Endothelial cell of umbilical vein (primary cell): Measurements from ENCODE around the gene ADAM19.

Experiments used
- CTCF ChIP-seq, 2 donors: IDR thresholded peaks; 1 replicate in 1 of 2; 2 replicates in 1 of 2; pipeline ENCODE4 v1.5.1; 2011; ENCODE audit warnings: low read length in 2 of 2, mild to moderate bottlenecking in 2 of 2, moderate library complexity in 2 of 2, control low read depth in 1 of 2, inconsistent platforms in 1 of 2, low read depth in 1 of 2; ENCODE audit not compliant: insufficient read depth in 1 of 2; ENCODE audit errors: extremely low read depth in 1 of 2
- EZH2 ChIP-seq: IDR thresholded peaks from 2 replicates; pipeline ENCODE4 v1.6.1; 2012; ENCODE audit warnings: borderline replicate concordance, low read depth, mild to moderate bottlenecking, moderate library complexity, low read length, inconsistent platforms; ENCODE audit not compliant: severe bottlenecking
- FOS ChIP-seq: IDR thresholded peaks from 2 replicates; pipeline ENCODE4 v1.6.1; 2011; ENCODE audit warnings: mild to moderate bottlenecking, low read length, moderate library complexity, borderline replicate concordance; ENCODE audit not compliant: insufficient read depth
- POLR2A ChIP-seq: IDR thresholded peaks from 2 replicates; pipeline ENCODE4 v1.6.1; 2012; ENCODE audit warnings: low read depth, mild to moderate bottlenecking, control low read depth, low read length
- POLR2AphosphoS5 ChIP-seq: IDR thresholded peaks from 2 replicates; pipeline ENCODE4 v1.6.1; 2012; ENCODE audit warnings: low read depth, mild to moderate bottlenecking, control low read depth, low read length, moderate library complexity; ENCODE audit not compliant: insufficient read depth

GRCh38 chr5:157463081-157463480, 112.5 kb downstream of the ADAM19 start:
- TF ChIP-seq POLR2A = no peak
- no peak for TF ChIP-seq EZH2
- TF ChIP-seq POLR2AphosphoS5 = no peak
- no peak for TF ChIP-seq CTCF (IDR thresholded peaks at IDR 0.05; ENCODE audit: extremely low read depth in 1 of 2, insufficient read depth in 1 of 2, low read depth in 1 of 2, low read length in 2 of 2)
- TF ChIP-seq FOS = no peak
